ENCODE results near the gene POLH. TPM values are rescaled to one million over a fixed set of nuclear protein-coding genes. Genes with fewer than 3 reads are reported as not detected.
A peak's percentile ranks its signal among the peaks of the same experiment; 100 is the strongest.

POLH gene
- total and polyA plus RNA-seq, 2 of the 4 experiments (the other 2 are of a cell fraction): 13.3 to 26.0 TPM

DNA sequence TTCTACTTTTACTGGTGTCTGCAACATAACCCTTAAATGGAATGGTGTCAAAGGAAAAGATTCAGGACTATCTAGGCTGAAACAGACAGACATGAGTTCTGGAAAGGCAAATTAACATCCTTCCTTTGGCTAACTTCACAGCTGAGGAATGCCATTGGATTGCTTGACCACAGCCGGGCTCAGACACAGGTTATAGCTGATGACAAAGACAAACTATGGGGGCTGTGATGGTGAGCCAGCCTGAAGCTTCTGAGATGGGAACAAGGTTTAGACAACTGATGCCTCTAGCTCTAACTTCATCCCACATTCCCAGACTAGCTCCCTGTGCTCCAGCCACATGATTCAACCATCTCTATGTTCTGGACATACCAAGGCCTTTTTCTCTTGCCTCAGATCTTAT is 43.8 kb upstream of the POLH start:
- Histone ChIP-seq H3K36me3 (ENCODE audit: control insufficient read depth, insufficient read depth, low read length) (peaks cover 28% of the 10 kb centered on the region), H3K27ac (ENCODE audit: insufficient read depth, low read length) (no peak overlapping the region)

More for the DNA sequence above, 43.8 kb upstream of the POLH start:
- Histone ChIP-seq H2BK120ac (ENCODE audit: low read depth, low read length) (no peak overlapping the region), H3K4me1 (ENCODE audit: control insufficient read depth, insufficient read depth, low read length) (peaks cover 3% of the 10 kb centered on the region; the same call in 1 of the 2 replicates), H2AK5ac (ENCODE audit: low read depth, low read length) (no peak overlapping the region), H2BK15ac (ENCODE audit: low read depth, low read length) (no peak overlapping the region), H3K18ac (ENCODE audit: low read depth, low read length) (no peak overlapping the region), H3K4me3 (ENCODE audit: insufficient read depth, low read depth, low read length) (no peak overlapping the region), H3K23ac (ENCODE audit: low read depth, low read length) (no peak overlapping the region), H3K79me1 (ENCODE audit: low read depth in 1 of 2, low read length in 2 of 2) (no peaks in the 10 kb centered on the region), H3K9ac (ENCODE audit: low read depth, low read length) (no peak overlapping the region), H3K4ac (ENCODE audit: low read depth, low read length) (no peak overlapping the region), H2BK20ac (ENCODE audit: low read depth, low read length) (no peak overlapping the region), H4K5ac (ENCODE audit: low read depth, low read length) (no peak overlapping the region), H4K8ac (ENCODE audit: low read depth in 2 of 2, low read length in 2 of 2) (no peak overlapping the region), H2AFZ (replicated peaks; ENCODE audit: low read length, poor library complexity) (no peak overlapping the region), H3K56ac (ENCODE audit: extremely low read depth, insufficient read depth, low read length) (no peak overlapping the region), H3K9me3 (ENCODE audit: control insufficient read depth, insufficient read depth, low read length) (no peaks in the 10 kb centered on the region), H4K91ac (ENCODE audit: insufficient read depth, low read depth, low read length) (no peak overlapping the region), H2BK5ac (ENCODE audit: low read depth, low read length, poor library complexity, severe bottlenecking) (no peak overlapping the region), H3K9me1 (ENCODE audit: insufficient read depth, low read length) (no peaks in the 10 kb centered on the region), H3K27me3 (ENCODE audit: control insufficient read depth, insufficient read depth, low read length) (no peaks in the 10 kb centered on the region), H2AK9ac (replicated peaks; ENCODE audit: low read depth, low read length, poor library complexity) (no peak overlapping the region), H3K14ac (replicated peaks; ENCODE audit: low read depth, low read length) (no peak overlapping the region), H3K4me2 (ENCODE audit: low read depth, low read length) (no peak overlapping the region), H4K20me1 (ENCODE audit: insufficient read depth, low read length) (no peaks in the 10 kb centered on the region)
- dilution Hi-C loops (cut with HindIII; ENCODE audit: low sequenced_read_pairs, unreplicated experiment): no loop called here
- ChIA-PET CTCF (no interaction called here), POLR2A (ENCODE audit: unreplicated experiment) (no interaction called here)
- no TSS peak for BruUV-seq (replicated peaks)
- peak; percentile 28 for DNase-seq
- no CpG with 5 or more reads among the region's 1 CpG for WGBS, 2 experiments (ENCODE audit: extremely low coverage in 2 of 2, insufficient read length in 1 of 2)
- peak; percentile 17; the same call in 1 of the 2 replicates for ATAC-seq (ENCODE audit: low read depth)
- TF ChIP-seq RAD21 (IDR thresholded peaks at IDR 0.05; ENCODE audit: low read length): no peak
- TF ChIP-seq BHLHE40 (IDR thresholded peaks at IDR 0.05; ENCODE audit: low read depth, low read length): no peak
- TF ChIP-seq MAZ (IDR thresholded peaks at IDR 0.05; ENCODE audit: borderline replicate concordance, low read depth, low read length): no peak
- no peak for TF ChIP-seq RFX5 (IDR thresholded peaks at IDR 0.05; ENCODE audit: low read depth, low read length)
- TF ChIP-seq, protein P1, sequence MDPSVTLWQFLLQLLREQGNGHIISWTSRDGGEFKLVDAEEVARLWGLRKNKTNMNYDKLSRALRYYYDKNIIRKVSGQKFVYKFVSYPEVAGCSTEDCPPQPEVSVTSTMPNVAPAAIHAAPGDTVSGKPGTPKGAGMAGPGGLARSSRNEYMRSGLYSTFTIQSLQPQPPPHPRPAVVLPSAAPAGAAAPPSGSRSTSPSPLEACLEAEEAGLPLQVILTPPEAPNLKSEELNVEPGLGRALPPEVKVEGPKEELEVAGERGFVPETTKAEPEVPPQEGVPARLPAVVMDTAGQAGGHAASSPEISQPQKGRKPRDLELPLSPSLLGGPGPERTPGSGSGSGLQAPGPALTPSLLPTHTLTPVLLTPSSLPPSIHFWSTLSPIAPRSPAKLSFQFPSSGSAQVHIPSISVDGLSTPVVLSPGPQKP (IDR thresholded peaks at IDR 0.05; ENCODE audit: borderline replicate concordance, low read depth, low read length): no peak
- no peak for TF ChIP-seq FOS (IDR thresholded peaks at IDR 0.05; ENCODE audit: low read depth, low read length)
- TF ChIP-seq, protein P2, sequence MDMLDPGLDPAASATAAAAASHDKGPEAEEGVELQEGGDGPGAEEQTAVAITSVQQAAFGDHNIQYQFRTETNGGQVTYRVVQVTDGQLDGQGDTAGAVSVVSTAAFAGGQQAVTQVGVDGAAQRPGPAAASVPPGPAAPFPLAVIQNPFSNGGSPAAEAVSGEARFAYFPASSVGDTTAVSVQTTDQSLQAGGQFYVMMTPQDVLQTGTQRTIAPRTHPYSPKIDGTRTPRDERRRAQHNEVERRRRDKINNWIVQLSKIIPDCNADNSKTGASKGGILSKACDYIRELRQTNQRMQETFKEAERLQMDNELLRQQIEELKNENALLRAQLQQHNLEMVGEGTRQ (IDR thresholded peaks at IDR 0.05; ENCODE audit: low read depth, low read length): no peak
- TF ChIP-seq CHD1 (IDR thresholded peaks at IDR 0.05; ENCODE audit: low read depth, low read length): no peak
- no peak for TF ChIP-seq RCOR1 (IDR thresholded peaks at IDR 0.05; ENCODE audit: insufficient replicate concordance, low read length)
- TF ChIP-seq, protein P3, sequence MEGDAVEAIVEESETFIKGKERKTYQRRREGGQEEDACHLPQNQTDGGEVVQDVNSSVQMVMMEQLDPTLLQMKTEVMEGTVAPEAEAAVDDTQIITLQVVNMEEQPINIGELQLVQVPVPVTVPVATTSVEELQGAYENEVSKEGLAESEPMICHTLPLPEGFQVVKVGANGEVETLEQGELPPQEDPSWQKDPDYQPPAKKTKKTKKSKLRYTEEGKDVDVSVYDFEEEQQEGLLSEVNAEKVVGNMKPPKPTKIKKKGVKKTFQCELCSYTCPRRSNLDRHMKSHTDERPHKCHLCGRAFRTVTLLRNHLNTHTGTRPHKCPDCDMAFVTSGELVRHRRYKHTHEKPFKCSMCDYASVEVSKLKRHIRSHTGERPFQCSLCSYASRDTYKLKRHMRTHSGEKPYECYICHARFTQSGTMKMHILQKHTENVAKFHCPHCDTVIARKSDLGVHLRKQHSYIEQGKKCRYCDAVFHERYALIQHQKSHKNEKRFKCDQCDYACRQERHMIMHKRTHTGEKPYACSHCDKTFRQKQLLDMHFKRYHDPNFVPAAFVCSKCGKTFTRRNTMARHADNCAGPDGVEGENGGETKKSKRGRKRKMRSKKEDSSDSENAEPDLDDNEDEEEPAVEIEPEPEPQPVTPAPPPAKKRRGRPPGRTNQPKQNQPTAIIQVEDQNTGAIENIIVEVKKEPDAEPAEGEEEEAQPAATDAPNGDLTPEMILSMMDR (conservative IDR thresholded peaks at IDR 0.05; ENCODE audit: low read depth, low read length): no peak
- no peak for TF ChIP-seq CEBPB (IDR thresholded peaks at IDR 0.05; ENCODE audit: low read depth, low read length)
- TF ChIP-seq MXI1 (IDR thresholded peaks at IDR 0.05; ENCODE audit: borderline replicate concordance, low read depth, low read length): no peak
- TF ChIP-seq MAFK (IDR thresholded peaks at IDR 0.05; ENCODE audit: low read depth, low read length): no peak
- no peak for TF ChIP-seq SMC3 (IDR thresholded peaks at IDR 0.05; ENCODE audit: low read depth, low read length)
- no peak for TF ChIP-seq NFE2L2 (IDR thresholded peaks at IDR 0.05; ENCODE audit: low read depth, low read length)
- TF ChIP-seq POLR2A (IDR thresholded peaks at IDR 0.05; ENCODE audit: low read depth, low read length): no peak
- intact Hi-C loops (cut with micrococcal nuclease): no loop called here
- in situ Hi-C loops (cut with MboI; ENCODE audit: low sequenced_read_pairs): no loop called here
